ENCODE data around the gene MDM1. TPM values are rescaled to one million over a fixed set of nuclear protein-coding genes. Genes with fewer than 3 reads are reported as not detected.

The MDM1 gene
- total RNA-seq, 4 donors from 2014 or later, result 5.9 to 9.3 (median 7.6) TPM

- no peak for DNase-seq (ENCODE audit: low spot score in 2 of 2)
- 90 to 91% methylated on average over 3 of the region's 3 CpGs for WGBS, 2 donors
- no peak overlapping the region for H3K4me3 ChIP-seq (ENCODE audit: low read depth, poor library complexity, severe bottlenecking)
- intact Hi-C loops (cut with DNase I; ENCODE audit: low total_unique reads), result no loop called here
- no peak for TF ChIP-seq POLR2A (IDR thresholded peaks at IDR 0.05)
- TF ChIP-seq CTCF (IDR thresholded peaks at IDR 0.05), result no peak
These were observed 3.3 kb upstream of the MDM1 start for GRCh38 chr12:68335462-68335861.

- no peak for DNase-seq (ENCODE audit: low spot score in 2 of 2)
- WGBS, 2 donors, result 66 to 79% methylated on average over 4 of the region's 4 CpGs
- H3K4me3 ChIP-seq (ENCODE audit: low read depth, poor library complexity, severe bottlenecking), result no peak overlapping the region
- intact Hi-C loops (cut with DNase I; ENCODE audit: low total_unique reads), result no loop called here
- no peak for TF ChIP-seq POLR2A (IDR thresholded peaks at IDR 0.05)
- TF ChIP-seq CTCF (IDR thresholded peaks at IDR 0.05), result no peak
These were observed 2.0 kb upstream of the MDM1 start for GRCh38 chr12:68334132-68334531.

- intact Hi-C loops (cut with DNase I; ENCODE audit: low total_unique reads), result no loop called here
- 46% methylated on average over 18 of the region's 18 CpGs for whole genome bisulfite sequencing, 2 donors
- no peak for DNase-seq (ENCODE audit: low spot score in 2 of 2)
- peak overlapping the region; percentile 69 for H3K4me3 ChIP-seq (ENCODE audit: low read depth, poor library complexity, severe bottlenecking)
- TF ChIP-seq POLR2A (IDR thresholded peaks at IDR 0.05) (no peak), CTCF (IDR thresholded peaks at IDR 0.05) (no peak)
These were observed 817 bp upstream of the MDM1 start for GRCh38 chr12:68332728-68333630.

- 29% methylated on average over 9 of the region's 9 CpGs for WGBS, 2 donors
- H3K4me3 ChIP-seq (ENCODE audit: low read depth, poor library complexity, severe bottlenecking), result peak overlapping the region; percentile 69
- DNase-seq (ENCODE audit: low spot score in 2 of 2), result no peak
- intact Hi-C loops (cut with DNase I; ENCODE audit: low total_unique reads), result no loop called here
- no peak for TF ChIP-seq POLR2A (IDR thresholded peaks at IDR 0.05)
- TF ChIP-seq CTCF (IDR thresholded peaks at IDR 0.05), result no peak
These were observed 678 bp downstream of the MDM1 start for GRCh38 chr12:68331500-68331868.

- no peak for DNase-seq (ENCODE audit: low spot score in 2 of 2)
- intact Hi-C loops (cut with DNase I; ENCODE audit: low total_unique reads), result no loop called here
- WGBS, 2 donors, result 76 to 83% methylated on average over 3 of the region's 3 CpGs
- TF ChIP-seq CTCF (IDR thresholded peaks at IDR 0.05) (no peak), POLR2A (IDR thresholded peaks at IDR 0.05) (no peak)
- no peak overlapping the region for H3K4me3 ChIP-seq (ENCODE audit: low read depth, poor library complexity, severe bottlenecking)
These were observed 4.3 kb downstream of the MDM1 start for GRCh38 chr12:68327896-68328295.

Data from lower leg skin (tissue), 4 donors.